K562 (cell line): ENCODE results near the gene CCDC92. TPM values are rescaled to one million over a fixed set of nuclear protein-coding genes. Genes with fewer than 3 reads are reported as not detected.

Experiments
- ATAC-seq: fragments of 200-7000 bp; cut with Tn5 transposase; 3 replicates; pipeline ENCODE4 v1.9.1; 2020; ENCODE audit warnings: moderate library complexity
- BruUV-seq: library from RNA; stranded (reverse); fragments of 400-500 nt; replicated peaks from 2 replicates; lab custom pipeline; 2021; lab: Mats Ljungman, UMichigan
- CTCF ChIA-PET: fragments of 300-600 bp; formaldehyde crosslinking; extraction: SDS; loops from one replicate; lab custom pipeline; 2021; ENCODE audit warnings: low intra/inter-chr PET ratio; lab: Yijun Ruan, JAX
- POLR2A ChIA-PET: fragments of 300-600, 350-650 bp; sonication (Branson Sonifier 250); formaldehyde crosslinking; extraction: SDS; loops from one replicate; lab custom pipeline; 2021; ENCODE audit warnings: antibody characterized with exemption, inconsistent platforms; lab: Yijun Ruan, JAX
- DNase-seq, 4 experiments: peaks; one replicate each; pipeline versions ENCODE4 v3.0.0 to v3.0.0-alpha.2; 2011 to 2018; ENCODE audit warnings: low spot score in 3 of 4, mixed read lengths in 3 of 4; ENCODE audit errors: extremely low read depth in 1 of 4
- FAIRE-seq: peaks from 2 replicates; lab custom pipeline; 2011; peaks lifted over from hg19 to GRCh38; lab: Jason Lieb, UNC
- H2AFZ ChIP-seq: 2 replicates; pipeline ENCODE4 v1.6.0; 2011; ENCODE audit warnings: low read depth, low read length, control low read depth, inconsistent platforms
- H3K27ac ChIP-seq: fragments of 200-600 bp; 3 replicates; pipeline ENCODE4 v1.8.0; 2011; ENCODE audit warnings: low read depth, mild to moderate bottlenecking, control low read depth, inconsistent platforms, low read length, moderate library complexity, mixed read lengths; ENCODE audit errors: extremely low read depth
- H3K27me3 ChIP-seq, 2 experiments: fragments of 300-600 bp in 1 of 2; 2 replicates in 1 of 2; 3 replicates in 1 of 2; pipeline versions ENCODE4 v1.6.0 to v1.8.0; 2011; ENCODE audit warnings: inconsistent platforms in 2 of 2, low read length in 2 of 2, mild to moderate bottlenecking in 1 of 2, mixed read lengths in 1 of 2, moderate library complexity in 1 of 2; ENCODE audit not compliant: control insufficient read depth in 2 of 2, insufficient read depth in 2 of 2
- H3K36me3 ChIP-seq: fragments of 300-600 bp; 3 replicates; pipeline ENCODE4 v1.8.0; 2011; ENCODE audit warnings: mild to moderate bottlenecking, low read length, inconsistent platforms; ENCODE audit not compliant: control insufficient read depth, insufficient read depth
- H3K4me1 ChIP-seq, 2 experiments: fragments of 200-600 bp in 1 of 2; replicated peaks in 1 of 2; 2 replicates in 1 of 2; 3 replicates in 1 of 2; pipeline versions ENCODE4 v1.5.1 to v1.8.0; 2011; ENCODE audit warnings: inconsistent platforms in 2 of 2, low read length in 2 of 2, mild to moderate bottlenecking in 1 of 2, mixed read lengths in 1 of 2, moderate library complexity in 1 of 2; ENCODE audit not compliant: control insufficient read depth in 2 of 2, insufficient read depth in 2 of 2
- H3K4me2 ChIP-seq: 2 replicates; pipeline ENCODE4 v1.6.1; 2011; ENCODE audit warnings: low read length, control low read depth, inconsistent platforms, mixed read lengths; ENCODE audit not compliant: insufficient read depth
- H3K4me3 ChIP-seq: fragments of 200-600 bp; sonication (generic), shearing (Covaris generic); 2 replicates; pipeline ENCODE4 v1.5.1; 2016; ENCODE audit warnings: control low read depth, inconsistent platforms
- H3K79me2 ChIP-seq: fragments of 200-600 bp; 3 replicates; pipeline ENCODE4 v1.8.0; 2011; ENCODE audit warnings: low read length, inconsistent platforms; ENCODE audit not compliant: control insufficient read depth, insufficient read depth
- H3K9ac ChIP-seq, 2 experiments: 2 replicates each; pipeline versions ENCODE4 v1.6.0 to v1.6.1; 2011; ENCODE audit warnings: low read depth in 2 of 2, low read length in 2 of 2, control low read depth in 1 of 2, inconsistent platforms in 1 of 2, mild to moderate bottlenecking in 1 of 2, mixed read lengths in 1 of 2; ENCODE audit not compliant: insufficient read depth in 1 of 2
- H3K9me1 ChIP-seq: one replicate; pipeline ENCODE4 v1.6.0; 2011; ENCODE audit warnings: inconsistent platforms, mild to moderate bottlenecking, low read length, moderate library complexity; ENCODE audit not compliant: control insufficient read depth, insufficient read depth
- H3K9me3 ChIP-seq: replicated peaks from 2 replicates; pipeline ENCODE4 v1.5.1; 2011; ENCODE audit warnings: low read depth, low read length, inconsistent platforms; ENCODE audit not compliant: control insufficient read depth, insufficient read depth
- H4K20me1 ChIP-seq: replicated peaks from 2 replicates; pipeline ENCODE4 v1.6.1; 2011; ENCODE audit warnings: low read length, inconsistent platforms, mixed read lengths; ENCODE audit not compliant: control insufficient read depth, insufficient read depth
- HSF4 ChIP-seq: fragments of 250-450 bp; sonication (Bioruptor Pico); IDR thresholded peaks from 2 replicates; pipeline ENCODE4 v2.1.2; 2022; ENCODE audit warnings: mild to moderate bottlenecking, moderate library complexity, borderline replicate concordance
- IRF1 ChIP-seq: sonication (generic); formaldehyde crosslinking; IDR thresholded peaks from 2 replicates; pipeline ENCODE4 v1.8.0; 2022; ENCODE audit warnings: missing genetic modification reagents, mild to moderate bottlenecking, borderline replicate concordance
- KDM5B ChIP-seq: fragments of 200-600 bp; sonication (generic); IDR thresholded peaks from 2 replicates; pipeline ENCODE4 v1.6.1; 2012; ENCODE audit warnings: low read depth, mild to moderate bottlenecking, moderate library complexity, low read length, control low read depth, inconsistent platforms; ENCODE audit not compliant: insufficient replicate concordance
- NRF1 ChIP-seq, 2 experiments: fragments of 450-650 bp; IDR thresholded peaks in 1 of 2; conservative IDR thresholded peaks in 1 of 2; 2 replicates each; pipeline ENCODE4 v1.6.1; 2014; ENCODE audit warnings: mild to moderate bottlenecking in 2 of 2
- TRIM28 ChIP-seq: fragments of 450-650 bp; IDR thresholded peaks from 2 replicates; pipeline ENCODE4 v1.6.1; 2017
- ZNF124 ChIP-seq: sonication (generic); formaldehyde crosslinking; IDR thresholded peaks from 2 replicates; pipeline ENCODE4 v1.8.1; 2022; ENCODE audit warnings: missing genetic modification reagents
- ZNF507 ChIP-seq: conservative IDR thresholded peaks from 2 replicates; pipeline ENCODE4 v1.6.1; 2017; ENCODE audit warnings: missing genetic modification characterization, missing compliant biosample characterization
- WGBS: fragments of 100-300 bp; shearing (Covaris generic); methylation state at CpG from one replicate; pipeline ENCODE4 v1.1.6; 2016; ENCODE audit warnings: low coverage, mixed read lengths; ENCODE audit not compliant: insufficient coverage; ENCODE audit errors: missing lambda C conversion rate; 5-methylcytosine and 5-hydroxymethylcytosine counted together
- in situ Hi-C: fragments of 300-500 bp; cut with MboI; formaldehyde crosslinking; loops from 4 replicates; pipeline ENCODE4 v1.15.0; 2018; ENCODE audit warnings: inconsistent platforms, mixed read lengths
- intact Hi-C: fragments of 100-400 bp; cut with micrococcal nuclease; formaldehyde crosslinking; loops from 2 replicates; pipeline ENCODE4 v1.14.2; 2022
- polyA plus RNA-seq, 8 experiments: library from polyadenylated mRNA; depleted of rRNA in 4 of 8; stranded (reverse) in 5 of 8; unstranded in 3 of 8; fragments of >200 nt; fragmentation: Nextera tagmentation in 2 of 8; fragmentation: Illumina TruSeq in 1 of 8; extraction: Ambion mirVana in 2 of 8; extraction: Trizol in 1 of 8; gene quantifications; 2 replicates each; pipeline versions ENCODE4 v1.2.1 to v1.2.3, GENCODE V29; 2011 to 2014; ENCODE audit warnings: inconsistent platforms in 1 of 8, missing spikeins in 1 of 8
- total RNA-seq, 7 experiments: library from RNA; depleted of rRNA in 6 of 7; stranded (reverse); fragments of >200 nt in 6 of 7; fragmentation: Illumina TruSeq in 2 of 7; extraction: Trizol in 2 of 7; gene quantifications; 2 replicates each; pipeline versions ENCODE4 v1.2.1 to v1.2.3, GENCODE V29; 2011 to 2021; ENCODE audit warnings: low replicate concordance in 1 of 7
- TF ChIP-seq, protein P1 (sequence below): fragments of 450-650 bp; IDR thresholded peaks from 2 replicates; pipeline ENCODE4 v1.6.1; 2016; ENCODE audit warnings: antibody characterized with exemption

The CCDC92 gene
- total and polyA plus RNA-seq, 9 of the 15 experiments (the other 6 are each of a cell fraction or from before 2014, with no cell fraction given) = 0.27 to 5.9 (median 2.1) TPM

DNA sequence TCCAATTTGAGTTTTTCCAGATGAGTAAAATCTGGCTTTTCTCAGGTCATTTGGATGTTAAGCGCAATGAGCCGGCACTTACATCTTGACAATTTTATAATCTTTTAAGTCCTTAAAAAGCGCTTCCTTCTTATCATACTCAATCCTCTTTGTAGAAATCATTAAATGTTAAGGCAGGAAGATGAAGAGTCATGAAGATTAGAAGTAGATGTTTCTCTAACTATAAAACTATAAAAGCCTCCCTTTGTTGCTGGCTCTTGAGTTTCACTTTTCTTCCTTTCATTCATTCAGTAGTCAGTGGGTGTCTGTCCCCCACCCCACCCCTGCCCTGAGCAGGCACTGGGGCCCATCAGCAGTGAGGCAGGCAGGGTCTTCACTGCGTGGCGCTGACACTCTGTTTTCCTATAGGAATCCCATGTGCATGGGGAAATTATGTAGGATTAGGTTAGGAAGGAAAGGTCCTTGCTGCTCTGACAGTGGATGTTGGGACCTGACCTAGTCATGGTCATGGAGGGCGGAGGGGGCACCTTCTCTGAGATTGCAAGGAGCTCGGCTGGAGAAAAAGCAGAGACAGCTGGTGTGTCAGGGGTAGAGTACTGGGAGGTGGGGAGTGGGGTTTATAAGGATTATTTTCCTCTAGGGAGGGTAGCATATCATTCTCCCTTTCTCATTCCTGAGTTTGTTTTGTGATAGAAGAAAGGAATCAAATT, 65.8 kb downstream of the CCDC92 start:
- DNase-seq = no peak
- Histone ChIP-seq H4K20me1 (peaks cover 11% of the 10 kb centered on the region; the same call in 1 of the 2 replicates), H3K79me2 (no peaks in the 10 kb centered on the region), H3K4me1 (peaks cover 0 to 4% of the 10 kb centered on the region in 2 experiments; a peak in 1 of 5 replicates), H3K9ac (no peak overlapping the region), H3K36me3 (no peaks in the 10 kb centered on the region), H3K27me3 (peaks cover 45 to 56% of the 10 kb centered on the region in 2 experiments; a peak in 4 of 5 replicates), H2AFZ (no peak overlapping the region), H3K9me3 (no peaks in the 10 kb centered on the region), H3K4me3 (no peak overlapping the region), H3K9me1 (no peaks in the 10 kb centered on the region), H3K27ac (no peak overlapping the region), H3K4me2 (no peak overlapping the region)
- intact Hi-C loops = loop anchor here (5.0 kb wide), 1 partner anchor 75 kb away; no protein-coding TSS in a partner anchor
- ChIA-PET POLR2A (no interaction called here), CTCF (interaction anchor here (0.6 kb wide), 1 partner anchor 16 kb away, joined by 8 read pairs; no protein-coding TSS in a partner anchor)
- in situ Hi-C loops = no loop called here
- FAIRE-seq = no peak
- BruUV-seq = no TSS peak
- 44% methylated on average over 7 of the region's 7 CpGs for WGBS
- TF ChIP-seq, protein P1, sequence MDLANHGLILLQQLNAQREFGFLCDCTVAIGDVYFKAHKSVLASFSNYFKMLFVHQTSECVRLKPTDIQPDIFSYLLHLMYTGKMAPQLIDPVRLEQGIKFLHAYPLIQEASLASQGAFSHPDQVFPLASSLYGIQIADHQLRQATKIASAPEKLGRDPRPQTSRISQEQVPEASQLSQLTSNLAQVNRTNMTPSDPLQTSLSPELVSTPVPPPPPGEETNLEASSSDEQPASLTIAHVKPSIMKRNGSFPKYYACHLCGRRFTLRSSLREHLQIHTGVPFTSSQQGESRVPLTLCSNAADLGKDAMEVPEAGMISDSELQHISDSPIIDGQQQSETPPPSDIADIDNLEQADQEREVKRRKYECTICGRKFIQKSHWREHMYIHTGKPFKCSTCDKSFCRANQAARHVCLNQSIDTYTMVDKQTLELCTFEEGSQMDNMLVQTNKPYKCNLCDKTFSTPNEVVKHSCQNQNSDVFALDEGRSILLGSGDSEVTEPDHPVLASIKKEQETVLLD = no peak
- no peak for TF ChIP-seq ZNF124 (CRISPR knock-in tag)
- TF ChIP-seq IRF1 (CRISPR knock-in tag) = no peak
- no peak for TF ChIP-seq TRIM28
- no peak for TF ChIP-seq HSF4 (CRISPR knock-in tag)
- no peak for TF ChIP-seq ZNF507 (tag)
- TF ChIP-seq KDM5B = no peak
- TF ChIP-seq NRF1 (conservative IDR thresholded peaks at IDR 0.05 in 1 of 2, IDR thresholded peaks at IDR 0.05 in 1 of 2) = no peak
- ATAC-seq = no peak
